Erythroblast (primary cell): ENCODE data around the gene FBXW9.

ENCODE experiments used
- GATA1 ChIP-seq: IDR thresholded peaks from 2 replicates; pipeline ENCODE4 v1.6.1; 2011; ENCODE audit warnings: low read depth, mild to moderate bottlenecking, control low read depth, low read length, moderate library complexity
- POLR2A ChIP-seq: IDR thresholded peaks from 2 replicates; pipeline ENCODE4 v1.6.1; 2011; ENCODE audit warnings: mild to moderate bottlenecking, low read length

GRCh38 chr19:12706332-12706718 lies 9.9 kb upstream of the FBXW9 start:
- no peak for TF ChIP-seq POLR2A
- no peak for TF ChIP-seq GATA1
